ES-I3 (cell line): Measurements from ENCODE around the gene FBF1.
"Not testable (repeated sequence)": the region's sequence is repeated elsewhere in the genome, so short reads cannot be mapped to it uniquely, and the experiment has no call there.

Source experiments
- H3K36me3 ChIP-seq: 2 replicates; pipeline ENCODE4 v1.6.1; 2013; ENCODE audit warnings: mild to moderate bottlenecking, low read length, control low read depth, moderate library complexity; ENCODE audit not compliant: insufficient read depth
- H3K4me1 ChIP-seq: 2 replicates; pipeline ENCODE4 v1.6.1; 2013; ENCODE audit warnings: mild to moderate bottlenecking, control low read depth, low read length; ENCODE audit not compliant: insufficient read depth
- H3K9ac ChIP-seq: 2 replicates; pipeline ENCODE4 v1.6.1; 2013; ENCODE audit warnings: low read depth, mild to moderate bottlenecking, low read length, moderate library complexity
- H3K9me3 ChIP-seq: 2 replicates; pipeline ENCODE4 v1.6.1; 2013; ENCODE audit warnings: mild to moderate bottlenecking, low read length, moderate library complexity; ENCODE audit not compliant: control insufficient read depth, insufficient read depth

FBF1 gene

GRCh38 chr17:75874323-75875181, 66.3 kb downstream of the FBF1 start:
- Histone ChIP-seq H3K9me3 (no peaks in the 10 kb centered on the region), H3K9ac (no peak overlapping the region), H3K4me1 (peaks cover 29% of the 10 kb centered on the region; the same call in 1 of the 2 replicates), H3K36me3 (no peaks in the 10 kb centered on the region)

- Histone ChIP-seq H3K9me3 (no peaks in the 10 kb centered on the region), H3K4me1 (peaks cover 34% of the 10 kb centered on the region), H3K9ac (no peak overlapping the region), H3K36me3 (no peaks in the 10 kb centered on the region)
Observed at GRCh38 chr17:75873587-75874322, 67.1 kb downstream of the FBF1 start.

- H3K9me3 ChIP-seq: no peaks in the 10 kb centered on the region
- H3K36me3 ChIP-seq: no peaks in the 10 kb centered on the region
- peaks cover 34% of the 10 kb centered on the region for H3K4me1 ChIP-seq
- no peak overlapping the region for H3K9ac ChIP-seq
Observed at GRCh38 chr17:75872434-75873351, 68.1 kb downstream of the FBF1 start.

- not testable (repeated sequence) for H3K36me3 ChIP-seq, H3K9me3 ChIP-seq, H3K9ac ChIP-seq
- H3K4me1 ChIP-seq: peaks cover 21% of the 10 kb centered on the region
Observed at GRCh38 chr17:75870228-75870627, 70.6 kb downstream of the FBF1 start.

GRCh38 chr17:75869282-75870141, 71.3 kb downstream of the FBF1 start:
- no peak overlapping the region for H3K9ac ChIP-seq
- no peaks in the 10 kb centered on the region for H3K36me3 ChIP-seq
- no peaks in the 10 kb centered on the region for H3K9me3 ChIP-seq
- H3K4me1 ChIP-seq: peaks cover 24% of the 10 kb centered on the region

- H3K9ac ChIP-seq: not testable (repeated sequence)
Observed at GRCh38 chr17:75868730-75869281, 72.0 kb downstream of the FBF1 start.

GRCh38 chr17:75865404-75866188, 75.2 kb downstream of the FBF1 start:
- H3K9ac ChIP-seq: not testable (repeated sequence)

More at GRCh38 chr17:75868730-75869281, 72.0 kb downstream of the FBF1 start:
- not testable (repeated sequence) for H3K9me3 ChIP-seq, H3K36me3 ChIP-seq
- H3K4me1 ChIP-seq: peaks cover 28% of the 10 kb centered on the region

GRCh38 chr17:75864887-75865286, 76.0 kb downstream of the FBF1 start:
- not testable (repeated sequence) for H3K9me3 ChIP-seq, H3K36me3 ChIP-seq, H3K9ac ChIP-seq
- H3K4me1 ChIP-seq: peaks cover 16% of the 10 kb centered on the region; the same call in 1 of the 2 replicates

More at GRCh38 chr17:75865404-75866188, 75.2 kb downstream of the FBF1 start:
- peaks cover 16% of the 10 kb centered on the region; the same call in 1 of the 2 replicates for H3K4me1 ChIP-seq
- H3K9me3 ChIP-seq, H3K36me3 ChIP-seq: not testable (repeated sequence)

- H3K9ac ChIP-seq: no peak overlapping the region
- H3K36me3 ChIP-seq: no peaks in the 10 kb centered on the region
- peaks cover 12% of the 10 kb centered on the region; the same call in 1 of the 2 replicates for H3K4me1 ChIP-seq
- H3K9me3 ChIP-seq: no peaks in the 10 kb centered on the region
Observed at GRCh38 chr17:75864448-75864871, 76.4 kb downstream of the FBF1 start.

GRCh38 chr17:75861927-75862317, 78.9 kb downstream of the FBF1 start:
- no peak overlapping the region for H3K9ac ChIP-seq
- H3K4me1 ChIP-seq: 0 out of 2 replicates have a peak, but pooled peaks cover 8% of the 10 kb centered on the region
- H3K36me3 ChIP-seq: no peaks in the 10 kb centered on the region
- no peaks in the 10 kb centered on the region for H3K9me3 ChIP-seq
